ENCODE measurements around the gene SOX21.

Gene SOX21

DNA sequence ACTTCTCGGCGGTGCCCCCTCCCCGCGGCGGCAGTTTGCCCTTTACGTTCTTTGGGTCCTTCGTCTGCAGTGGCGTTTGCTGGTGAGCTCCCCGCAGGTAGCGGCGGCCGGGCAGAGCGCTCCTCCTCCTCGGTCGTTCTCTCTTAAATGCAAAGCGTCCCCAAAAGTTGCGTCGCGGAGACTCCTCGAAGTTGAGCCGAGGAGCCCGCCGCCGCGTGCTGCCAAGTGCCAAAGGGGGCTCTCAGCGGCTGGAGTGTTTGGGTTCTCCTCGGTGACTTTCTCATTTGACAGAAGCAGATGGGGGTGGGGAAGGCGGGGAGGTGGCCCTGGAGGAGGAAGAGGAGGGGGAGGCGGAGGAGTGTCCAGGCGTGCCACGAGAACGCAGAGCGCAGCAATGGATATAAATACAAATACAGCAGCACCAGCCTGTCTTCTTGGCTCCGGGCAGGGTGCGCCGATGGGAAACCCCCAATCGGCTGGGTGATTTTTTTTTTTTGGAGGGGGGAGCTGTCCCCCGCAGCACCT is at the start of gene SOX21:
TSS of gene SOX21 (minus strand) at position 259 of the 525 bp plus-strand sequence. CDS start 496 bp downstream, outside the sequence.
- TF ChIP-seq, protein P1, sequence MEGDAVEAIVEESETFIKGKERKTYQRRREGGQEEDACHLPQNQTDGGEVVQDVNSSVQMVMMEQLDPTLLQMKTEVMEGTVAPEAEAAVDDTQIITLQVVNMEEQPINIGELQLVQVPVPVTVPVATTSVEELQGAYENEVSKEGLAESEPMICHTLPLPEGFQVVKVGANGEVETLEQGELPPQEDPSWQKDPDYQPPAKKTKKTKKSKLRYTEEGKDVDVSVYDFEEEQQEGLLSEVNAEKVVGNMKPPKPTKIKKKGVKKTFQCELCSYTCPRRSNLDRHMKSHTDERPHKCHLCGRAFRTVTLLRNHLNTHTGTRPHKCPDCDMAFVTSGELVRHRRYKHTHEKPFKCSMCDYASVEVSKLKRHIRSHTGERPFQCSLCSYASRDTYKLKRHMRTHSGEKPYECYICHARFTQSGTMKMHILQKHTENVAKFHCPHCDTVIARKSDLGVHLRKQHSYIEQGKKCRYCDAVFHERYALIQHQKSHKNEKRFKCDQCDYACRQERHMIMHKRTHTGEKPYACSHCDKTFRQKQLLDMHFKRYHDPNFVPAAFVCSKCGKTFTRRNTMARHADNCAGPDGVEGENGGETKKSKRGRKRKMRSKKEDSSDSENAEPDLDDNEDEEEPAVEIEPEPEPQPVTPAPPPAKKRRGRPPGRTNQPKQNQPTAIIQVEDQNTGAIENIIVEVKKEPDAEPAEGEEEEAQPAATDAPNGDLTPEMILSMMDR (conservative IDR thresholded peaks at IDR 0.05; ENCODE audit: control insufficient read depth, insufficient read depth, low read depth, low read length) = no peak
- no peak for DNase-seq (ENCODE audit: low read depth)
- H3K4me3 ChIP-seq (ENCODE audit: control insufficient read depth, low read depth, low read length) = no peak within 1 kb of the TSS

DNA sequence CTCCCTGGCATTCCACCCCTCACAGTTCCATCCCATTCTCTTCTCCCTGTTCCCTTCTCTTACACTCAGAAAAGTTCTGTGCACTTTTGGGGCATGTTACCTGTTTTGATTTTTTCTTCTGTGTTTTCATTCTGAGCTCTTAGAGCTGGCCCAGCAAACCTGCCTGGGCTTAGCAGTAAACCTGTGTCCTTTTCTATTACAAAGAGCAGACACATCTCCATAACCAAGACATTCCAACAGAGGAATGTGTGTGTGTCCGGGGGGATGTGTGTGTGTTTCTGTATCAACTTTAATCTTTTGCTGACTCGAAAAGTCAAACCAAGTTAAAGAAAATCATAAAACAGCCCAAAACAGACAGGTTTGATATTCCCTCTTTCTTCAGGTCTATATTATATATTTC is 49.1 kb upstream of the SOX21 start:
- H3K4me3 ChIP-seq (ENCODE audit: control insufficient read depth, low read depth, low read length) = no peak overlapping the region
- no peak for DNase-seq (ENCODE audit: low read depth)
- TF ChIP-seq, protein P1 (conservative IDR thresholded peaks at IDR 0.05; ENCODE audit: control insufficient read depth, insufficient read depth, low read depth, low read length) = no peak

DNA sequence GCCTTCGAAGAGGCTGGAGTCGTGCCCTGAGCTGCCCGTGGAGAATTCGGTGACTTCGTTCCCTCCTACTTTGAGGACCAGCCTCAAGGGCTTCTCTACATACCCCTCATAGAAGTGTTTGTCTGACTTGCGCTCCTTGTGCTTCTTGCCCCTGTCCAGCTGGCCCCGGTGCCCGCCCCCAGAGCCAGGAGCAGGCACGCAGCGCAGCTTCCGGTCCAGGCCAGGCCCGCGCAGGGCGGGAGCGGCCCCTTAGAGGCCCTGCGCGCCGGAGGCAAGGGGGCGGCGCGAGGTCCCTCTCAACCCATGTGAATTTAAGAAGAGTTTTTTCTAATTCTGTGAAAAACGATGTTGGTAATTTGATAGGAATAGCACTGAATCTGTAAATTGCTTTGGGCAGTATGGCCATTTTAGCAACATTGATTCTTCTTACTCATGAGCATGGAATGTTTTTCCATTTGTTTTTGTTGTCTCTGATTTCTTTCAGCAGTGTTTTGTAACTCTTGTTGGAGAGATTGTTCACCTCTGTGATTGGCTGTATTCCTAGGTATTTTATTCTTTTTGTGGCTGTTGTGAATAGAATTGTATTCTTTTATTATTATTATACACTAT is 46.9 kb upstream of the SOX21 start:
- no peak overlapping the region for H3K4me3 ChIP-seq (ENCODE audit: control insufficient read depth, low read depth, low read length)
- DNase-seq (ENCODE audit: low read depth) = no peak
- TF ChIP-seq, protein P1 (conservative IDR thresholded peaks at IDR 0.05; ENCODE audit: control insufficient read depth, insufficient read depth, low read depth, low read length) = no peak

DNA sequence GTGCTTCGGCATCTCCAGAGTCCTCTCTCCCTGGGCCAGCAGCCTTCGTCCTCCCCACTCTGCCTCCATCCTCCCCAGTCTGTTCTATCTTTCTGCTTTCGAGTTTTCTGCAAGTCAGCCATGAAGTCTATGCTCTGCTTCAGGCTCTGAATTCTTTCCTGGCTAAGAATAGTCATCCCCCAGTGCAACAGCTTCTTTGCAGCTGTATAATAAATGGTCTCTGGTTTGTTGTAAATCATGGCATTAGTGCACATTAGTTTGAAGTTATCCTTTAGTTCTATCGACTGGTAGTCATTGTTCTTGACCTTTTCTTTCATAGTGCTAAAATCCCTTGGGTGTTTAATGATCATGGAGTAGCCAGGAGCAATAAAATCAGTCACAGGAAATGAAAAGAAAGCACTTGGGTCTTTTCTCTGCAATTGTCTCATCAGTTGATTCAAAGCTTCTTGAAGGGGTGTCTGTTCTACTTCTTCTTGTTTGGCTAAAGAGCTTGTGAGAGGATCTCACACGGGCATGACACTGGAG is 46.2 kb upstream of the SOX21 start:
- TF ChIP-seq, protein P1 (conservative IDR thresholded peaks at IDR 0.05; ENCODE audit: control insufficient read depth, insufficient read depth, low read depth, low read length) = no peak

DNA sequence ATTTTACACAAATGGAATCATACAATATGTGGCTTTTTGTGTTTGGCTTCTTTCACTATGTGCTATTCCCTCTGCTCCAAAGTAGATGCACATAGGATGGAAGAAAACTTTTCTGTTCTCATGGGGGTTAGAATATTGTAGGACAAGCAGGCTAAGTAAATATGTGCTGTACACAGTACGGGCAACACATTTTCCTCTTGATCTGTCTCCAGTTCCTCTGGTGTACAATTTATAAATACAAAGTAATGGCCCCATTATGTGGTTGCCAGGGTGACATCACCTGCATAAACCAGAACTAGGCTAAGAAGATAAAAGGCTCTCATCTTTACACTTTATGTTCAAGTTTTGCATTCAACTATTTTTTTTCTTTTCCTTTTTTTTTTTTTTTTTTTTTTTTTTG is 41.0 kb upstream of the SOX21 start:
- DNase-seq (ENCODE audit: low read depth) = no peak
- TF ChIP-seq, protein P1 (conservative IDR thresholded peaks at IDR 0.05; ENCODE audit: control insufficient read depth, insufficient read depth, low read depth, low read length) = no peak
- no peak overlapping the region for H3K4me3 ChIP-seq (ENCODE audit: control insufficient read depth, low read depth, low read length)

More for the DNA sequence above, 46.2 kb upstream of the SOX21 start:
- no peak overlapping the region for H3K4me3 ChIP-seq (ENCODE audit: control insufficient read depth, low read depth, low read length)
- no peak for DNase-seq (ENCODE audit: low read depth)

DNA sequence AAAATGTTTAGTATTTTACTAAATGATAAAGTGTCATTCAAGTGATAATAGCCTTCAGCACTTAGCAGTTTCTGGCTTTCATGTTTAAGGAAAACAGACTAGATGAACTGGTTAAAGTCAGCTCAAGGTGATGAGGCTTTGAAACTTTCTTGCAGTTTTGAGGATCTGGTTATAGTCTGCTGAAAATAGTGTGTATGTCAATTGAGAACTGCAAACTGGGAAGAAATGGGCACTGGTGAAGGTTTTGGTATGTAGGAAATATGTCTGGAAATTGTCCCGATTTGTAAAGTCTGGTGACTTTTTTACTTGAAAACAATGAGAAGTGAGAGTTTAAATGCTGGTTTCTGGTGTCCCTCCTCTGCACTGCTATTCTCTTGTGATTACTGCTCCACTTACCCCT is 36.8 kb upstream of the SOX21 start:
- no peak for DNase-seq (ENCODE audit: low read depth)
- TF ChIP-seq, protein P1 (conservative IDR thresholded peaks at IDR 0.05; ENCODE audit: control insufficient read depth, insufficient read depth, low read depth, low read length) = no peak
- no peak overlapping the region for H3K4me3 ChIP-seq (ENCODE audit: control insufficient read depth, low read depth, low read length)
